K562 (cell line): ENCODE results near the gene ARHGAP28. TPM values are rescaled to one million over a fixed set of nuclear protein-coding genes. Genes with fewer than 3 reads are reported as not detected.

ENCODE experiments used
- ATAC-seq: fragments of 200-7000 bp; cut with Tn5 transposase; 3 replicates; pipeline ENCODE4 v1.9.1; 2020; ENCODE audit warnings: moderate library complexity
- BruUV-seq: library from RNA; stranded (reverse); fragments of 400-500 nt; replicated peaks from 2 replicates; lab custom pipeline; 2021; lab: Mats Ljungman, UMichigan
- CTCF ChIA-PET: fragments of 300-600 bp; formaldehyde crosslinking; extraction: SDS; loops from one replicate; lab custom pipeline; 2021; ENCODE audit warnings: low intra/inter-chr PET ratio; lab: Yijun Ruan, JAX
- POLR2A ChIA-PET: fragments of 300-600, 350-650 bp; sonication (Branson Sonifier 250); formaldehyde crosslinking; extraction: SDS; loops from one replicate; lab custom pipeline; 2021; ENCODE audit warnings: antibody characterized with exemption, inconsistent platforms; lab: Yijun Ruan, JAX
- DNase-seq, 4 experiments: peaks; one replicate each; pipeline versions ENCODE4 v3.0.0 to v3.0.0-alpha.2; 2011 to 2018; ENCODE audit warnings: low spot score in 3 of 4, mixed read lengths in 3 of 4; ENCODE audit errors: extremely low read depth in 1 of 4
- FAIRE-seq: peaks from 2 replicates; lab custom pipeline; 2011; peaks lifted over from hg19 to GRCh38; lab: Jason Lieb, UNC
- H2AFZ ChIP-seq: 2 replicates; pipeline ENCODE4 v1.6.0; 2011; ENCODE audit warnings: low read depth, low read length, control low read depth, inconsistent platforms
- H3K27ac ChIP-seq: fragments of 200-600 bp; 3 replicates; pipeline ENCODE4 v1.8.0; 2011; ENCODE audit warnings: low read depth, mild to moderate bottlenecking, control low read depth, inconsistent platforms, low read length, moderate library complexity, mixed read lengths; ENCODE audit errors: extremely low read depth
- H3K27me3 ChIP-seq, 2 experiments: fragments of 300-600 bp in 1 of 2; 2 replicates in 1 of 2; 3 replicates in 1 of 2; pipeline versions ENCODE4 v1.6.0 to v1.8.0; 2011; ENCODE audit warnings: inconsistent platforms in 2 of 2, low read length in 2 of 2, mild to moderate bottlenecking in 1 of 2, mixed read lengths in 1 of 2, moderate library complexity in 1 of 2; ENCODE audit not compliant: control insufficient read depth in 2 of 2, insufficient read depth in 2 of 2
- H3K36me3 ChIP-seq: fragments of 300-600 bp; 3 replicates; pipeline ENCODE4 v1.8.0; 2011; ENCODE audit warnings: mild to moderate bottlenecking, low read length, inconsistent platforms; ENCODE audit not compliant: control insufficient read depth, insufficient read depth
- H3K4me1 ChIP-seq, 2 experiments: fragments of 200-600 bp in 1 of 2; replicated peaks in 1 of 2; 2 replicates in 1 of 2; 3 replicates in 1 of 2; pipeline versions ENCODE4 v1.5.1 to v1.8.0; 2011; ENCODE audit warnings: inconsistent platforms in 2 of 2, low read length in 2 of 2, mild to moderate bottlenecking in 1 of 2, mixed read lengths in 1 of 2, moderate library complexity in 1 of 2; ENCODE audit not compliant: control insufficient read depth in 2 of 2, insufficient read depth in 2 of 2
- H3K4me2 ChIP-seq: 2 replicates; pipeline ENCODE4 v1.6.1; 2011; ENCODE audit warnings: low read length, control low read depth, inconsistent platforms, mixed read lengths; ENCODE audit not compliant: insufficient read depth
- H3K4me3 ChIP-seq: fragments of 200-600 bp; sonication (generic), shearing (Covaris generic); 2 replicates; pipeline ENCODE4 v1.5.1; 2016; ENCODE audit warnings: control low read depth, inconsistent platforms
- H3K79me2 ChIP-seq: fragments of 200-600 bp; 3 replicates; pipeline ENCODE4 v1.8.0; 2011; ENCODE audit warnings: low read length, inconsistent platforms; ENCODE audit not compliant: control insufficient read depth, insufficient read depth
- H3K9ac ChIP-seq, 2 experiments: 2 replicates each; pipeline versions ENCODE4 v1.6.0 to v1.6.1; 2011; ENCODE audit warnings: low read depth in 2 of 2, low read length in 2 of 2, control low read depth in 1 of 2, inconsistent platforms in 1 of 2, mild to moderate bottlenecking in 1 of 2, mixed read lengths in 1 of 2; ENCODE audit not compliant: insufficient read depth in 1 of 2
- H3K9me1 ChIP-seq: one replicate; pipeline ENCODE4 v1.6.0; 2011; ENCODE audit warnings: inconsistent platforms, mild to moderate bottlenecking, low read length, moderate library complexity; ENCODE audit not compliant: control insufficient read depth, insufficient read depth
- H3K9me3 ChIP-seq: replicated peaks from 2 replicates; pipeline ENCODE4 v1.5.1; 2011; ENCODE audit warnings: low read depth, low read length, inconsistent platforms; ENCODE audit not compliant: control insufficient read depth, insufficient read depth
- H4K20me1 ChIP-seq: replicated peaks from 2 replicates; pipeline ENCODE4 v1.6.1; 2011; ENCODE audit warnings: low read length, inconsistent platforms, mixed read lengths; ENCODE audit not compliant: control insufficient read depth, insufficient read depth
- EHMT2 ChIP-seq: fragments of 450-650 bp; IDR thresholded peaks from 2 replicates; pipeline ENCODE4 v1.6.1; 2018; ENCODE audit warnings: antibody characterized with exemption
- MAFG ChIP-seq: fragments of 450-650 bp; conservative IDR thresholded peaks from 2 replicates; pipeline ENCODE4 v1.6.1; 2016; ENCODE audit warnings: missing genetic modification characterization, missing compliant biosample characterization
- SRSF1 ChIP-seq: fragments of 200-400 bp; formaldehyde crosslinking; IDR thresholded peaks from 2 replicates; pipeline ENCODE4 v1.6.1; 2017; ENCODE audit warnings: mild to moderate bottlenecking, low read depth, low read length, moderate library complexity
- ZNF668 ChIP-seq: fragments of 250-450 bp; sonication (Bioruptor Pico); IDR thresholded peaks from 2 replicates; pipeline ENCODE4 v1.8.0; 2022; ENCODE audit warnings: mild to moderate bottlenecking, inconsistent platforms
- WGBS: fragments of 100-300 bp; shearing (Covaris generic); methylation state at CpG from one replicate; pipeline ENCODE4 v1.1.6; 2016; ENCODE audit warnings: low coverage, mixed read lengths; ENCODE audit not compliant: insufficient coverage; ENCODE audit errors: missing lambda C conversion rate; 5-methylcytosine and 5-hydroxymethylcytosine counted together
- in situ Hi-C: fragments of 300-500 bp; cut with MboI; formaldehyde crosslinking; loops from 4 replicates; pipeline ENCODE4 v1.15.0; 2018; ENCODE audit warnings: inconsistent platforms, mixed read lengths
- intact Hi-C: fragments of 100-400 bp; cut with micrococcal nuclease; formaldehyde crosslinking; loops from 2 replicates; pipeline ENCODE4 v1.14.2; 2022
- polyA plus RNA-seq, 8 experiments: library from polyadenylated mRNA; depleted of rRNA in 4 of 8; stranded (reverse) in 5 of 8; unstranded in 3 of 8; fragments of >200 nt; fragmentation: Nextera tagmentation in 2 of 8; fragmentation: Illumina TruSeq in 1 of 8; extraction: Ambion mirVana in 2 of 8; extraction: Trizol in 1 of 8; gene quantifications; 2 replicates each; pipeline versions ENCODE4 v1.2.1 to v1.2.3, GENCODE V29; 2011 to 2014; ENCODE audit warnings: inconsistent platforms in 1 of 8, missing spikeins in 1 of 8
- total RNA-seq, 7 experiments: library from RNA; depleted of rRNA in 6 of 7; stranded (reverse); fragments of >200 nt in 6 of 7; fragmentation: Illumina TruSeq in 2 of 7; extraction: Trizol in 2 of 7; gene quantifications; 2 replicates each; pipeline versions ENCODE4 v1.2.1 to v1.2.3, GENCODE V29; 2011 to 2021; ENCODE audit warnings: low replicate concordance in 1 of 7
- TF ChIP-seq, protein P1 (sequence below): sonication (generic); formaldehyde crosslinking; IDR thresholded peaks from 2 replicates; pipeline ENCODE4 v1.8.0; 2023; ENCODE audit warnings: mild to moderate bottlenecking, missing genetic modification reagents

Gene ARHGAP28
- total and polyA plus RNA-seq, 9 of the 15 experiments (the other 6 are each of a cell fraction or from before 2014, with no cell fraction given) = 0.93 to 5.9 (median 5.0) TPM

DNA sequence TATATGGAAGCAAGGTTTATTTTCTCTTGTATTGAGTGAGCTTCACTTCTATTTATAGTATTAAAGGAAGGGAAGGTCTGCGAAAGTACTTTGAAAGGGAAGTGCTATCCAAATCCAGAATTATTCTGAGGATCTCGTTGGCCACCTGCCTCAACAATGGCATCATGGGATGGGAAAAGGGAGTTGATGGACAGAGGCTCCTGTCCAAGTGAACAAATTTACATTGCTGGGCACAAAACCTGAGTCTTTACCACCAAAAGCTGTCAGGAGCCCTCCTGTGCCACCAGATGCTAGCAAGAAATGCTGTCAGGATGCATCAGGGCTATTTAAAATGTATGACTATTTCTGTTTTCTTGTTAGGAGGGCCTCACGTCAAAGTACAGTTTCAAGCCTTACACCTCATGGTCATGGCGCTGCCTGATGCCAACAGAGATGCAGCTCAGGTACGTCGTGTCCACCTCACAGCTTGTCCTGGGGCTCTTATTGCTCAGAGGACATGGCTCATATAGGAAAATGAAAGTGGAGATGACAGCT is 157.3 kb downstream of the ARHGAP28 start:
- H3K4me2 ChIP-seq = no peak overlapping the region
- FAIRE-seq (no peak), ATAC-seq (no peak), DNase-seq (no peak)
- no peaks in the 10 kb centered on the region for H3K9me1 ChIP-seq
- BruUV-seq = no TSS peak
- no peaks in the 10 kb centered on the region for H3K9me3 ChIP-seq
- intact Hi-C loops (loop anchor here (1.0 to 5.0 kb wide), 6 partner anchors 160 to 1020 kb away; partner anchors contain the start of gene ARHGAP28), in situ Hi-C loops (loop anchor here (10.0 to 25.0 kb wide), 3 partner anchors 352 to 1825 kb away; no protein-coding TSS in a partner anchor)
- CTCF ChIA-PET = interaction anchor here (0.6 to 2.5 kb wide), 3 partner anchors 336 to 1814 kb away, joined by 3 to 41 read pairs (median 3); no protein-coding TSS in a partner anchor
- H3K27ac ChIP-seq = no peak overlapping the region
- H3K36me3 ChIP-seq = no peaks in the 10 kb centered on the region
- no peak overlapping the region for H3K4me3 ChIP-seq
- WGBS = 8% methylated on average over 6 of the region's 6 CpGs
- H3K27me3 ChIP-seq = no peaks in the 10 kb centered on the region
- POLR2A ChIA-PET = no interaction called here
- TF ChIP-seq SRSF1 (no peak), MAFG (tag) (no peak), ZNF668 (CRISPR knock-in tag) (no peak), EHMT2 (no peak)
- no peaks in the 10 kb centered on the region for H4K20me1 ChIP-seq
- no peak overlapping the region for H2AFZ ChIP-seq
- H3K4me1 ChIP-seq = peaks cover 0 to 4% of the 10 kb centered on the region in 2 experiments; a peak in 1 of 5 replicates
- no peaks in the 10 kb centered on the region for H3K79me2 ChIP-seq
- no peak overlapping the region for H3K9ac ChIP-seq

DNA sequence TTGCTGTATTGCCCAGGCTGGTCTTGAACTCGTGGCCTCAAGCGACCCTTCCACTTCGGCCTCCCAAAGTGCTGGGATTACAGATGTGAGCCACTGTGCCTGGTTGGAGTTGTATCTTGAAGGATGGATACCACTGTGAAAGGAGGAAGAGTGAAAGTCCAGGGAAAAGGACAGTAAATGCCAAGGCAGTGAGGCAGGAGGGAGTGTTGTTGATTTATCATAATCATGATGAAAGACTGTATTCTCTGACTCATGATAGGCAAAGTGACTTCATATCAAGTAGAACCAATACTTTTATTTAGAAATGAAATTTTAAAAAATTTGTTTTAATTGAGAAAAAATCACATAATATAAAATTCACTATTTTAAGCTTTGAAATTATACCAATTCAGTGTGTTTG is 162.3 kb downstream of the ARHGAP28 start:
- POLR2A ChIA-PET = no interaction called here
- in situ Hi-C loops = loop anchor here (25.0 kb wide), 1 partner anchor 1829 kb away; no protein-coding TSS in a partner anchor
- Histone ChIP-seq H3K4me1 (no peaks in the 10 kb centered on the region), H2AFZ (no peak overlapping the region), H4K20me1 (no peaks in the 10 kb centered on the region), H3K4me3 (no peak overlapping the region), H3K79me2 (no peaks in the 10 kb centered on the region), H3K27me3 (no peaks in the 10 kb centered on the region), H3K9ac (no peak overlapping the region), H3K36me3 (no peaks in the 10 kb centered on the region), H3K27ac (no peak overlapping the region), H3K9me1 (no peaks in the 10 kb centered on the region), H3K9me3 (no peaks in the 10 kb centered on the region), H3K4me2 (no peak overlapping the region)
- CTCF ChIA-PET = no interaction called here
- no peak for FAIRE-seq
- no TSS peak for BruUV-seq
- WGBS = 17% methylated on average over 3 of the region's 3 CpGs
- intact Hi-C loops = no loop called here
- no peak for ATAC-seq
- TF ChIP-seq, protein P1, sequence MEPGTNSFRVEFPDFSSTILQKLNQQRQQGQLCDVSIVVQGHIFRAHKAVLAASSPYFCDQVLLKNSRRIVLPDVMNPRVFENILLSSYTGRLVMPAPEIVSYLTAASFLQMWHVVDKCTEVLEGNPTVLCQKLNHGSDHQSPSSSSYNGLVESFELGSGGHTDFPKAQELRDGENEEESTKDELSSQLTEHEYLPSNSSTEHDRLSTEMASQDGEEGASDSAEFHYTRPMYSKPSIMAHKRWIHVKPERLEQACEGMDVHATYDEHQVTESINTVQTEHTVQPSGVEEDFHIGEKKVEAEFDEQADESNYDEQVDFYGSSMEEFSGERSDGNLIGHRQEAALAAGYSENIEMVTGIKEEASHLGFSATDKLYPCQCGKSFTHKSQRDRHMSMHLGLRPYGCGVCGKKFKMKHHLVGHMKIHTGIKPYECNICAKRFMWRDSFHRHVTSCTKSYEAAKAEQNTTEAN = no peak
- DNase-seq = no peak
